ENCODE measurements around the gene ZNF841.

Gene ZNF841

GRCh38 chr19:52048555-52049501 lies 46.7 kb downstream of the ZNF841 start, which contains the start of gene ZNF432:
Gene ZNF432, minus strand, starts transcription at chr19:52048838. Its CDS starts 1,970 bp downstream, at chr19:52046868.
- DNase-seq (ENCODE audit: low spot score) (peak; percentile 81), ATAC-seq (ENCODE audit: low read depth) (peak; percentile 93)
- no peak for TF ChIP-seq CTCF (IDR thresholded peaks at IDR 0.05; ENCODE audit: poor library complexity, severe bottlenecking)
- H3K36me3 ChIP-seq (ENCODE audit: low read depth), result peaks cover 36% of the 10 kb centered on the region
- peaks cover 4% of the 10 kb centered on the region for H3K4me1 ChIP-seq (ENCODE audit: insufficient read depth, poor library complexity, severe bottlenecking)
- peak within 1 kb of the TSS; percentile 56 for H3K27ac ChIP-seq (ENCODE audit: poor library complexity, severe bottlenecking)
- H3K4me3 ChIP-seq (ENCODE audit: severe bottlenecking), result peak within 1 kb of the TSS; percentile 49
- H3K27me3 ChIP-seq (ENCODE audit: insufficient read depth, poor library complexity, severe bottlenecking), result no peaks in the 10 kb centered on the region
- H3K9me3 ChIP-seq (ENCODE audit: severe bottlenecking), result peaks cover 15% of the 10 kb centered on the region

- peaks cover 18% of the 10 kb centered on the region for H3K9me3 ChIP-seq (ENCODE audit: severe bottlenecking)
- DNase-seq (ENCODE audit: low spot score) (no peak), ATAC-seq (ENCODE audit: low read depth) (no peak)
- H3K4me1 ChIP-seq (ENCODE audit: insufficient read depth, poor library complexity, severe bottlenecking), result no peaks in the 10 kb centered on the region
- H3K27me3 ChIP-seq (ENCODE audit: insufficient read depth, poor library complexity, severe bottlenecking), result no peaks in the 10 kb centered on the region
- peaks cover 94% of the 10 kb centered on the region for H3K36me3 ChIP-seq (ENCODE audit: low read depth)
- no peak overlapping the region for H3K4me3 ChIP-seq (ENCODE audit: severe bottlenecking)
- TF ChIP-seq CTCF (IDR thresholded peaks at IDR 0.05; ENCODE audit: poor library complexity, severe bottlenecking), result no peak
- H3K27ac ChIP-seq (ENCODE audit: poor library complexity, severe bottlenecking), result no peak overlapping the region
These were observed 56.4 kb downstream of the ZNF841 start for GRCh38 chr19:52039169-52039568.

GRCh38 chr19:52034051-52034728 lies 61.4 kb downstream of the ZNF841 start:
- Histone ChIP-seq H3K9me3 (ENCODE audit: severe bottlenecking) (peaks cover 28% of the 10 kb centered on the region), H3K27me3 (ENCODE audit: insufficient read depth, poor library complexity, severe bottlenecking) (no peaks in the 10 kb centered on the region), H3K4me3 (ENCODE audit: severe bottlenecking) (no peak overlapping the region), H3K36me3 (ENCODE audit: low read depth) (peaks cover 76% of the 10 kb centered on the region), H3K4me1 (ENCODE audit: insufficient read depth, poor library complexity, severe bottlenecking) (peaks cover 3% of the 10 kb centered on the region), H3K27ac (ENCODE audit: poor library complexity, severe bottlenecking) (no peak overlapping the region)
- ATAC-seq (ENCODE audit: low read depth), result no peak
- TF ChIP-seq CTCF (IDR thresholded peaks at IDR 0.05; ENCODE audit: poor library complexity, severe bottlenecking), result no peak
- no peak for DNase-seq (ENCODE audit: low spot score)

- Histone ChIP-seq H3K4me3 (ENCODE audit: severe bottlenecking) (peak overlapping the region; percentile 82), H3K36me3 (ENCODE audit: low read depth) (peaks cover 58% of the 10 kb centered on the region), H3K27ac (ENCODE audit: poor library complexity, severe bottlenecking) (peak overlapping the region; percentile 65), H3K27me3 (ENCODE audit: insufficient read depth, poor library complexity, severe bottlenecking) (no peaks in the 10 kb centered on the region), H3K9me3 (ENCODE audit: severe bottlenecking) (peaks cover 6% of the 10 kb centered on the region), H3K4me1 (ENCODE audit: insufficient read depth, poor library complexity, severe bottlenecking) (peaks cover 15% of the 10 kb centered on the region)
- DNase-seq (ENCODE audit: low spot score), result no peak
- peak; percentile 37; the same call in 2 of the 3 replicates for ATAC-seq (ENCODE audit: low read depth)
- no peak for TF ChIP-seq CTCF (IDR thresholded peaks at IDR 0.05; ENCODE audit: poor library complexity, severe bottlenecking)
These were observed 66.8 kb downstream of the ZNF841 start for GRCh38 chr19:52028780-52029123.

Data from RWPE2 (cell line).